GM12878 (cell line): ENCODE results near the gene MTHFS. TPM values are rescaled to one million over a fixed set of nuclear protein-coding genes. Genes with fewer than 3 reads are reported as not detected.
"Not testable (repeated sequence)": the region's sequence is repeated elsewhere in the genome, so short reads cannot be mapped to it uniquely, and the experiment has no call there.

Source experiments
- ATAC-seq: fragments of 200-7000 bp; cut with Tn5 transposase; 3 replicates; pipeline ENCODE4 v1.9.1; 2020; ENCODE audit warnings: mild to moderate bottlenecking, moderate library complexity
- BruUV-seq: library from RNA; stranded (reverse); fragments of 400-500 nt; replicated peaks from 2 replicates; lab custom pipeline; 2021; lab: Mats Ljungman, UMichigan
- CTCF ChIA-PET: fragments of 300-600 bp; sonication (Branson Sonifier 250); formaldehyde crosslinking; extraction: SDS; loops from one replicate; lab custom pipeline; 2021; ENCODE audit warnings: inconsistent platforms; lab: Yijun Ruan, JAX
- POLR2A ChIA-PET: fragments of 350-600 bp; formaldehyde crosslinking; extraction: SDS; loops from one replicate; lab custom pipeline; 2021; ENCODE audit warnings: inconsistent platforms; lab: Charles Lee
- RAD21 ChIA-PET: fragments of 300-600 bp; sonication (Branson Sonifier 250); formaldehyde crosslinking; loops from one replicate; lab custom pipeline; 2023; ENCODE audit warnings: antibody characterized with exemption; ENCODE audit not compliant: unreplicated experiment; lab: Charles Lee
- SMC1A ChIA-PET: fragments of 300-600 bp; sonication (Branson Sonifier 250); formaldehyde crosslinking; loops from one replicate; lab custom pipeline; 2023; ENCODE audit not compliant: unreplicated experiment, uncharacterized antibody; lab: Charles Lee
- DNase-seq: peaks from one replicate; pipeline ENCODE4 v3.0.0-alpha.2; 2011; ENCODE audit warnings: low read depth, low spot score
- FAIRE-seq: peaks from 3 replicates; lab custom pipeline; 2011; peaks lifted over from hg19 to GRCh38; lab: Jason Lieb, UNC
- H2AFZ ChIP-seq: 2 replicates; pipeline ENCODE4 v1.6.0; 2011; ENCODE audit warnings: low read depth, low read length, control low read depth; ENCODE audit not compliant: control insufficient read depth
- H3K27ac ChIP-seq: 2 replicates; pipeline ENCODE4 v1.5.1; 2011; ENCODE audit warnings: control low read depth; ENCODE audit not compliant: control insufficient read depth, insufficient read depth
- H3K27me3 ChIP-seq, 2 experiments: replicated peaks in 1 of 2; 2 replicates each; pipeline versions ENCODE4 v1.6.0 to v1.6.1; 2011; ENCODE audit warnings: low read length in 1 of 2; ENCODE audit not compliant: control insufficient read depth in 2 of 2, insufficient read depth in 2 of 2
- H3K36me3 ChIP-seq, 2 experiments: 2 replicates each; pipeline ENCODE4 v1.5.1; 2011; ENCODE audit warnings: low read length in 1 of 2; ENCODE audit not compliant: control insufficient read depth in 2 of 2, insufficient read depth in 2 of 2
- H3K4me1 ChIP-seq: 2 replicates; pipeline ENCODE4 v1.6.1; 2011; ENCODE audit warnings: mild to moderate bottlenecking, low read length, moderate library complexity, mixed read lengths; ENCODE audit not compliant: control insufficient read depth, insufficient read depth
- H3K4me2 ChIP-seq: 2 replicates; pipeline ENCODE4 v1.6.0; 2011; ENCODE audit warnings: control low read depth; ENCODE audit not compliant: control insufficient read depth, insufficient read depth
- H3K4me3 ChIP-seq: fragments of 200-600 bp; sonication (generic); 2 replicates; pipeline ENCODE4 v1.5.1; 2016
- H3K79me2 ChIP-seq: 2 replicates; pipeline ENCODE4 v1.6.0; 2011; ENCODE audit warnings: low read length; ENCODE audit not compliant: control insufficient read depth, insufficient read depth
- H3K9ac ChIP-seq: 2 replicates; pipeline ENCODE4 v1.8.0; 2011; ENCODE audit warnings: low read length, control low read depth, mixed read lengths; ENCODE audit not compliant: control insufficient read depth, insufficient read depth
- H3K9me3 ChIP-seq: replicated peaks from 3 replicates; pipeline ENCODE4 v1.5.1; 2011; ENCODE audit warnings: mild to moderate bottlenecking, low read length; ENCODE audit not compliant: control insufficient read depth, insufficient read depth
- H4K20me1 ChIP-seq: 2 replicates; pipeline ENCODE4 v1.6.0; 2011; ENCODE audit not compliant: control insufficient read depth, insufficient read depth
- IKZF2 ChIP-seq, 2 experiments: fragments of 450-650 bp; IDR thresholded peaks; 2 replicates each; pipeline ENCODE4 v1.6.1; 2017; ENCODE audit warnings: mild to moderate bottlenecking in 2 of 2, moderate library complexity in 2 of 2
- IRF3 ChIP-seq: fragments of 450-650 bp; IDR thresholded peaks from 2 replicates; pipeline ENCODE4 v1.6.1; 2014; ENCODE audit warnings: mild to moderate bottlenecking
- LARP7 ChIP-seq: fragments of 450-650 bp; IDR thresholded peaks from 2 replicates; pipeline ENCODE4 v1.6.1; 2017; ENCODE audit warnings: mild to moderate bottlenecking
- NFYB ChIP-seq: IDR thresholded peaks from 2 replicates; pipeline ENCODE4 v1.6.1; 2011; ENCODE audit warnings: low read depth, mild to moderate bottlenecking, low read length, improper control_type of control experiment, moderate library complexity; ENCODE audit not compliant: insufficient read depth
- NR2C1 ChIP-seq: fragments of 450-650 bp; IDR thresholded peaks from 2 replicates; pipeline ENCODE4 v1.6.1; 2017; ENCODE audit warnings: antibody characterized with exemption, mild to moderate bottlenecking, moderate library complexity
- PKNOX1 ChIP-seq: fragments of 450-650 bp; IDR thresholded peaks from 2 replicates; pipeline ENCODE4 v1.6.1; 2016; ENCODE audit warnings: mild to moderate bottlenecking
- SMARCA5 ChIP-seq: fragments of 450-650 bp; IDR thresholded peaks from 2 replicates; pipeline ENCODE4 v1.6.1; 2017; ENCODE audit warnings: mild to moderate bottlenecking
- WGBS: methylation state at CpG from one replicate; pipeline ENCODE4 v1.1.6; 2016; ENCODE audit warnings: low lambda C conversion rate; ENCODE audit not compliant: insufficient replicate concordance, insufficient coverage; ENCODE audit errors: missing lambda C conversion rate; 5-methylcytosine and 5-hydroxymethylcytosine counted together
- in situ Hi-C: fragments of 300-500 bp; cut with MboI; formaldehyde crosslinking; loops from 9 replicates; pipeline ENCODE4 v1.14.3; 2018; ENCODE audit warnings: mixed read lengths
- intact Hi-C: fragments of 100-400 bp; cut with micrococcal nuclease; formaldehyde crosslinking; loops from one replicate; pipeline ENCODE4 v1.14.2; 2022; ENCODE audit not compliant: unreplicated experiment
- polyA plus RNA-seq, 11 experiments: library from polyadenylated mRNA; depleted of rRNA in 4 of 11; unstranded in 6 of 11; stranded (reverse) in 5 of 11; fragments of >200 nt; fragmentation: Nextera tagmentation in 4 of 11; fragmentation: Illumina TruSeq in 1 of 11; extraction: Ambion mirVana in 4 of 11; extraction: Trizol in 1 of 11; gene quantifications; 1 replicate in 1 of 11; 2 replicates in 10 of 11; pipeline versions ENCODE4 v1.2.1 to v1.2.3, GENCODE V29; 2011 to 2016; ENCODE audit warnings: inconsistent platforms in 2 of 11, missing spikeins in 2 of 11, low read depth in 1 of 11
- total RNA-seq, 4 experiments: library from RNA; depleted of rRNA in 3 of 4; stranded (reverse); fragments of >200 nt in 3 of 4; fragmentation: Illumina TruSeq in 1 of 4; extraction: Trizol in 1 of 4; gene quantifications; 2 replicates each; pipeline versions ENCODE4 v1.2.1 to v1.2.3, GENCODE V29; 2013 to 2021
- TF ChIP-seq, protein P1 (sequence below): fragments of 450-650 bp; IDR thresholded peaks from 2 replicates; pipeline ENCODE4 v1.6.1; 2017; ENCODE audit warnings: mild to moderate bottlenecking

Gene MTHFS
- total and polyA plus RNA-seq, 10 of the 15 experiments (the other 5 are each of a cell fraction or from before 2014, with no cell fraction given), result 14.0 to 81.9 (median 31.8) TPM

DNA sequence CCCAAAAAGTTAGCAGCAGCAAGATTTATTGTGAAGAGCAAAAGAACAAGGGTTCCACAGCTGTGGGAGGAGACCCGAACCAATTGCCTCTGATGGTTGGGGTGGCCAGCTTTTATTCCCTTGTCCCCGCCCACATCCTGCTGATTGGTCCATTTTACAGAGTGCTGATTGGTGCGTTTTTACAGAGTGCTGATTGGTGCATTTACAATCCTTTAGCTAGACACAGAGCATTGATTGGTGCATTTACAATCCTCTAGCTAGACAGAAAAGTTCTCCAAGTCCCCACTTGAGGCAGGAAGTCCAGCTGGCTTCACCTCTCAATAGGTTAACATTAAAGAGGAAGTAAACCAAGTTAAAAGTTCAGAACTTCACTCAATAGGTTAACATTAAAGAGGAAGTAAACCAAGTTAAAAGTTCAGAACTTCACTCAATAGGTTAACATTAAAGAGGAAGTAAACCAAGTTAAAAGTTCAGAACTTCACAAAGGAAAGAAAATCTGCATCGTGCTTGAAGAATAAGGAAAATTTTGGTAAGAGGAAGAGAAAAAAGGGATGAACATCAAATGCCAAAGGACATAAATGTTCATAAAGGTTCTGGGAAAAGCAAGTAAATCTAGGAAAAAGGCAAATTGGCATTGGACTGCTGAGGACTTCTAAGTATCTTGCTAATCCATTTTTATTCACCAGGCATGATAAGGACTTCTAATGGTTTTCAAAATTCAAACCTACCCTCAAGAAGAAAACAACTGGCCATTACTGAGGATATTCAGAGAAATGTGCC, 12.9 kb upstream of the MTHFS start:
- peak; percentile 89 for ATAC-seq
- BruUV-seq, in situ Hi-C loops, H3K79me2 ChIP-seq, H3K27ac ChIP-seq, intact Hi-C loops, H3K9ac ChIP-seq, H3K27me3 ChIP-seq, H3K9me3 ChIP-seq, H4K20me1 ChIP-seq, H3K36me3 ChIP-seq, H3K4me1 ChIP-seq, DNase-seq, H3K4me3 ChIP-seq, H3K4me2 ChIP-seq, H2AFZ ChIP-seq: not testable (repeated sequence)
- ChIA-PET RAD21 (interaction anchor here (1.1 to 3.0 kb wide), 9 partner anchors 10 to 68 kb away, joined by 3 to 22 read pairs (median 4); partner anchors contain the start of gene BCL2A1), POLR2A (interaction anchor here (1.5 to 3.7 kb wide), 2 partner anchors 12 to 60 kb away, joined by 4 to 27 read pairs; no protein-coding TSS in a partner anchor), SMC1A (interaction anchor here (0.7 to 3.4 kb wide), 8 partner anchors 8 to 72 kb away, joined by 3 to 33 read pairs (median 4); no protein-coding TSS in a partner anchor), CTCF (interaction anchor here (0.9 to 3.4 kb wide), 7 partner anchors 11 to 83 kb away, joined by 3 to 12 read pairs (median 4); no protein-coding TSS in a partner anchor)
- peak; percentile 41 for FAIRE-seq
- TF ChIP-seq LARP7, result 0 out of 2 replicates have a peak, but pooled peaks have one; percentile 35
- TF ChIP-seq, protein P1, sequence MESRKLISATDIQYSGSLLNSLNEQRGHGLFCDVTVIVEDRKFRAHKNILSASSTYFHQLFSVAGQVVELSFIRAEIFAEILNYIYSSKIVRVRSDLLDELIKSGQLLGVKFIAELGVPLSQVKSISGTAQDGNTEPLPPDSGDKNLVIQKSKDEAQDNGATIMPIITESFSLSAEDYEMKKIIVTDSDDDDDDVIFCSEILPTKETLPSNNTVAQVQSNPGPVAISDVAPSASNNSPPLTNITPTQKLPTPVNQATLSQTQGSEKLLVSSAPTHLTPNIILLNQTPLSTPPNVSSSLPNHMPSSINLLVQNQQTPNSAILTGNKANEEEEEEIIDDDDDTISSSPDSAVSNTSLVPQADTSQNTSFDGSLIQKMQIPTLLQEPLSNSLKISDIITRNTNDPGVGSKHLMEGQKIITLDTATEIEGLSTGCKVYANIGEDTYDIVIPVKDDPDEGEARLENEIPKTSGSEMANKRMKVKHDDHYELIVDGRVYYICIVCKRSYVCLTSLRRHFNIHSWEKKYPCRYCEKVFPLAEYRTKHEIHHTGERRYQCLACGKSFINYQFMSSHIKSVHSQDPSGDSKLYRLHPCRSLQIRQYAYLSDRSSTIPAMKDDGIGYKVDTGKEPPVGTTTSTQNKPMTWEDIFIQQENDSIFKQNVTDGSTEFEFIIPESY, result peak; percentile 96
- peak in 1 of 2 experiments; percentile 56; a peak in 1 of 4 replicates for TF ChIP-seq IKZF2 (IDR thresholded peaks at IDR 0.05)
- TF ChIP-seq PKNOX1, result peak; percentile 57
- peak; percentile 69; the same call in 1 of the 2 replicates for TF ChIP-seq SMARCA5
- peak; percentile 42; the same call in 1 of the 2 replicates for TF ChIP-seq IRF3
- peak; percentile 90 for TF ChIP-seq NFYB
- TF ChIP-seq NR2C1, result peak; percentile 55; the same call in 1 of the 2 replicates
- WGBS, result 72% methylated on average over 4 of the region's 4 CpGs
